SK-N-SH (cell line): ENCODE results near the gene GAB2. TPM values are rescaled to one million over a fixed set of nuclear protein-coding genes. Genes with fewer than 3 reads are reported as not detected.
"Not testable (repeated sequence)": the region's sequence is repeated elsewhere in the genome, so short reads cannot be mapped to it uniquely, and the experiment has no call there.

Experiments
- CTCF ChIA-PET: fragments of 300-600, 350-600 bp; formaldehyde crosslinking; extraction: SDS; loops from one replicate; lab custom pipeline; 2021; lab: Yijun Ruan, JAX
- POLR2A ChIA-PET: fragments of 350-600 bp; sonication (Branson Sonifier 250); formaldehyde crosslinking; extraction: SDS; loops from one replicate; lab custom pipeline; 2020; ENCODE audit warnings: antibody characterized with exemption, inconsistent platforms; lab: Yijun Ruan, JAX
- DNase-seq: peaks from one replicate; pipeline ENCODE4 v3.0.0; 2012
- H2AFZ ChIP-seq: fragments of 200-600 bp; sonication (generic); 2 replicates; pipeline ENCODE4 v1.8.1; 2016; ENCODE audit warnings: antibody characterized with exemption, mild to moderate bottlenecking, low read depth
- H3F3A ChIP-seq: fragments of 200-600 bp; sonication (generic); replicated peaks from 2 replicates; pipeline ENCODE3; 2016; ENCODE audit warnings: antibody characterized with exemption, mild to moderate bottlenecking; ENCODE audit not compliant: insufficient read depth
- H3K27ac ChIP-seq, 2 experiments: fragments of 200-500 bp in 1 of 2; fragments of 200-600 bp in 1 of 2; sonication (Bioruptor generic) in 1 of 2; sonication (generic), shearing (Covaris generic) in 1 of 2; 2 replicates each; pipeline versions ENCODE4 v1.5.1 to v1.6.1; 2014 to 2016; ENCODE audit warnings: low read depth in 2 of 2, inconsistent platforms in 1 of 2, low read length in 1 of 2, mild to moderate bottlenecking in 1 of 2, mixed read lengths in 1 of 2
- H3K27me3 ChIP-seq: fragments of 200-600 bp; sonication (generic), shearing (Covaris generic); 2 replicates; pipeline ENCODE4 v1.6.1; 2016; ENCODE audit warnings: mixed run types; ENCODE audit not compliant: insufficient read depth
- H3K36me3 ChIP-seq, 2 experiments: fragments of 200-500 bp in 1 of 2; fragments of 200-600 bp in 1 of 2; sonication (Bioruptor generic) in 1 of 2; sonication (generic) in 1 of 2; replicated peaks in 1 of 2; 2 replicates each; pipeline versions ENCODE3 to v1.5.1; 2014 to 2016; ENCODE audit warnings: low read length in 1 of 2, mild to moderate bottlenecking in 1 of 2; ENCODE audit not compliant: insufficient read depth in 2 of 2, control insufficient read depth in 1 of 2
- H3K4me1 ChIP-seq, 2 experiments: fragments of 200-500 bp in 1 of 2; fragments of 200-600 bp in 1 of 2; sonication (Bioruptor generic) in 1 of 2; sonication (generic), shearing (Covaris generic) in 1 of 2; 2 replicates each; pipeline versions ENCODE4 v1.5.1 to v1.6.1; 2014 to 2016; ENCODE audit warnings: low read depth in 1 of 2, low read length in 1 of 2, mixed run types in 1 of 2; ENCODE audit not compliant: insufficient read depth in 2 of 2, control insufficient read depth in 1 of 2
- H3K4me2 ChIP-seq: fragments of 200-600 bp; sonication (generic), shearing (Covaris generic); 2 replicates; pipeline ENCODE4 v1.6.1; 2017; ENCODE audit warnings: mixed run types
- H3K4me3 ChIP-seq, 2 experiments: fragments of 200-500 bp in 1 of 2; fragments of 200-600 bp in 1 of 2; sonication (Bioruptor generic) in 1 of 2; sonication (generic), shearing (Covaris generic) in 1 of 2; 2 replicates each; pipeline versions ENCODE4 v1.5.1 to v1.8.1; 2014 to 2016; ENCODE audit warnings: low read depth in 2 of 2, inconsistent platforms in 1 of 2, low read length in 1 of 2, mild to moderate bottlenecking in 1 of 2, mixed read lengths in 1 of 2, moderate library complexity in 1 of 2
- H3K79me2 ChIP-seq: fragments of 200-600 bp; sonication (generic); 2 replicates; pipeline ENCODE4 v1.8.1; 2017; ENCODE audit warnings: mild to moderate bottlenecking; ENCODE audit not compliant: insufficient read depth
- H3K9ac ChIP-seq: fragments of 200-600 bp; sonication (generic); 2 replicates; pipeline ENCODE4 v1.6.1; 2017; ENCODE audit warnings: mixed run types
- H3K9me2 ChIP-seq: fragments of 200-600 bp; sonication (generic); 2 replicates; pipeline ENCODE4 v1.6.1; 2017; ENCODE audit warnings: mixed run types
- H3K9me3 ChIP-seq: fragments of 200-600 bp; sonication (generic); 2 replicates; pipeline ENCODE4 v1.6.1; 2017; ENCODE audit warnings: mixed run types, mild to moderate bottlenecking, moderate library complexity
- H4K20me1 ChIP-seq: fragments of 200-600 bp; sonication (generic); 2 replicates; pipeline ENCODE4 v1.6.1; 2017; ENCODE audit warnings: mild to moderate bottlenecking, mixed run types; ENCODE audit not compliant: insufficient read depth
- CHD2 ChIP-seq: fragments of 150-350 bp; IDR thresholded peaks from 2 replicates; pipeline ENCODE4 v1.6.1; 2018; ENCODE audit warnings: low read length; ENCODE audit not compliant: partially characterized antibody
- FOSL2 ChIP-seq: IDR thresholded peaks from 2 replicates; pipeline ENCODE4 v1.4.0; 2012; ENCODE audit warnings: low read depth, mild to moderate bottlenecking, moderate library complexity, borderline replicate concordance
- GATA2 ChIP-seq: sonication (generic); formaldehyde crosslinking; IDR thresholded peaks from 2 replicates; pipeline ENCODE4 v1.5.0; 2020; ENCODE audit warnings: mild to moderate bottlenecking, missing genetic modification reagents
- TAF1 ChIP-seq: IDR thresholded peaks from 2 replicates; pipeline ENCODE4 v1.6.1; 2012; ENCODE audit warnings: low read depth, mild to moderate bottlenecking, low read length, moderate library complexity, borderline replicate concordance
- WGBS: methylation state at CpG from one replicate; pipeline ENCODE4 v1.1.6; 2017; ENCODE audit warnings: low lambda C conversion rate; 5-methylcytosine and 5-hydroxymethylcytosine counted together
- polyA plus RNA-seq, 3 experiments: library from polyadenylated mRNA; depleted of rRNA; stranded (reverse); fragments of >200 nt; gene quantifications; 2 replicates each; pipeline ENCODE4 v1.2.3, GENCODE V29; 2012
- TF ChIP-seq, protein P1 (sequence below): IDR thresholded peaks from 2 replicates; pipeline ENCODE4; 2012
- TF ChIP-seq, protein P2 (sequence below): fragments of 200-600 bp; sonication (generic); IDR thresholded peaks from 2 replicates; pipeline ENCODE4 v1.6.1; 2017; ENCODE audit warnings: antibody characterized with exemption, mild to moderate bottlenecking, moderate library complexity
- TF ChIP-seq, protein P3 (sequence below): fragments of 150-350 bp; IDR thresholded peaks from 2 replicates; pipeline ENCODE4 v1.6.1; 2017; ENCODE audit warnings: antibody characterized with exemption, low read length, low read depth, borderline replicate concordance

GAB2 gene
- polyA plus RNA-seq, 1 of the 3 experiments (the other 2 are of a cell fraction) = 5.6 TPM

DNA sequence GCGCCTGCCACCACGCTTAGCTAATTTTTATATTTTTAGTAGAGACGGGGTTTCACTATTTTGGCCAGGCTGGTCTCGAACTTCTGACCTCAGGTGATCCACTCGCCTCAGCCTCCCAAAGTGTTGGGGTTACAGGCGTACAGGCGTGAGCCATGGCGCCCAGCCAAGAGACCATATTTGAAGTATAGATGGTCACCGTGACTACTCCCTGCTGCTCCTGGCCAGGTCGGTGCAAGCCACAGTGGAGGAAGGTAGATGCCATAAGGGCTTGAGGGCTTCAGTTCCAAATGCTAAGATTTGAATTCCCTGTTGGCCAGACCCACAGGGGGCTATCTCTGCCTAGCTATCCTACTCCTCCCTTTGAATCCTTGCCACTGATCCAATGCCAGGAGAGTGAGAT is 194.9 kb downstream of the GAB2 start:
- H3K9me3 ChIP-seq, POLR2A ChIA-PET, H3K4me2 ChIP-seq, H3F3A ChIP-seq, H4K20me1 ChIP-seq, H3K4me3 ChIP-seq, H3K4me1 ChIP-seq, H3K9me2 ChIP-seq, DNase-seq, H2AFZ ChIP-seq, H3K27me3 ChIP-seq, H3K27ac ChIP-seq, H3K79me2 ChIP-seq, H3K9ac ChIP-seq: not testable (repeated sequence)
- WGBS = 82% methylated on average over 9 of the region's 10 CpGs
- H3K36me3 ChIP-seq = peaks cover 13 to 79% of the 10 kb centered on the region in 2 experiments
- CTCF ChIA-PET = interaction anchor here (1.0 to 2.3 kb wide), 2 partner anchors 194 to 341 kb away, joined by 3 to 13 read pairs; no protein-coding TSS in a partner anchor

DNA sequence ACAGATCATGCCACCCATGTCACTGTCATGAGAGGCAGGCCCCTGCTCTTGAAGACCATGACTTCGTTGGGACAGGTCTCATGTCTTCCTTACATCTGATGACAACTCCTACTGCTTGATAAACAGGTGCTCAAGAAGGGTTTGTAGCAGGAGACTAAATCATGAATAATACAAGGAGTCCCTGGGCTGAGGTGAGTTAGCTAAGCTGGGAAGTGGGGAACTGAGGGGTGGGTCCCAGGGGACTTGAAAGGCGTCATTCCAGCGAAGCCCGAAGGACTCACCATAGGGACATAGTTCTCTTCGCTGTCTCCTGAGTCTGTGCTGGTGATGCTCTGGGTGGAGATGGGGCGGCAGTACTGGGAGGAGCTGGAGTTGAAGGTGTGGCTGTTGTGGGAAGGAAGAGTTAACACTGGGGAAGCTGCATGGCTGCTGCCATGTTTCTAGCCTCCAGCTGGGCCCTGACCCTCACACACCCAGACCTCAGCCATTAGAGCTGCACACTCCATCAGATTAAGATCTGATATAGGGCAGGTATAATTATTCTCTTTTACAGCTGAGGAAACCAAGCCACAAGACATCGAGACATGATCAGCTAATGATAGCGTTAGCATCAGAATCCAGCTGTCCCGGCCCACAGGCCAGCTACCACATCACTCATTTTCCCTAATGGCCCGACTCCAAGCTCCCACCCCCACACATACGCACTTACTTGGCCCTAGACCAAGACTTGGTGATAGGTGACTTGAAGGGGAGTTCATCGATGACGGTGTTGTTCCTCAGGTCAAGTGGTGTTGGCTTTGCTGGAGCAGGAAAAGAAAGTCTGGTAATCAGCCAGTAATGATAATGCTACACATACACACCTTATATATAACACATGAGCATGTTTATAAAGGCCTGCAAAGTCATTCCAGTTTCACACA is 196.0 kb downstream of the GAB2 start:
- TF ChIP-seq CHD2 (no peak), TAF1 (no peak), GATA2 (CRISPR knock-in tag) (peak; percentile 34), FOSL2 (no peak)
- TF ChIP-seq, protein P1, sequence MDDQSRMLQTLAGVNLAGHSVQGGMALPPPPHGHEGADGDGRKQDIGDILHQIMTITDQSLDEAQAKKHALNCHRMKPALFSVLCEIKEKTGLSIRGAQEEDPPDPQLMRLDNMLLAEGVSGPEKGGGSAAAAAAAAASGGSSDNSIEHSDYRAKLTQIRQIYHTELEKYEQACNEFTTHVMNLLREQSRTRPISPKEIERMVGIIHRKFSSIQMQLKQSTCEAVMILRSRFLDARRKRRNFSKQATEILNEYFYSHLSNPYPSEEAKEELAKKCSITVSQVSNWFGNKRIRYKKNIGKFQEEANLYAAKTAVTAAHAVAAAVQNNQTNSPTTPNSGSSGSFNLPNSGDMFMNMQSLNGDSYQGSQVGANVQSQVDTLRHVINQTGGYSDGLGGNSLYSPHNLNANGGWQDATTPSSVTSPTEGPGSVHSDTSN = no peak
- TF ChIP-seq, protein P2, sequence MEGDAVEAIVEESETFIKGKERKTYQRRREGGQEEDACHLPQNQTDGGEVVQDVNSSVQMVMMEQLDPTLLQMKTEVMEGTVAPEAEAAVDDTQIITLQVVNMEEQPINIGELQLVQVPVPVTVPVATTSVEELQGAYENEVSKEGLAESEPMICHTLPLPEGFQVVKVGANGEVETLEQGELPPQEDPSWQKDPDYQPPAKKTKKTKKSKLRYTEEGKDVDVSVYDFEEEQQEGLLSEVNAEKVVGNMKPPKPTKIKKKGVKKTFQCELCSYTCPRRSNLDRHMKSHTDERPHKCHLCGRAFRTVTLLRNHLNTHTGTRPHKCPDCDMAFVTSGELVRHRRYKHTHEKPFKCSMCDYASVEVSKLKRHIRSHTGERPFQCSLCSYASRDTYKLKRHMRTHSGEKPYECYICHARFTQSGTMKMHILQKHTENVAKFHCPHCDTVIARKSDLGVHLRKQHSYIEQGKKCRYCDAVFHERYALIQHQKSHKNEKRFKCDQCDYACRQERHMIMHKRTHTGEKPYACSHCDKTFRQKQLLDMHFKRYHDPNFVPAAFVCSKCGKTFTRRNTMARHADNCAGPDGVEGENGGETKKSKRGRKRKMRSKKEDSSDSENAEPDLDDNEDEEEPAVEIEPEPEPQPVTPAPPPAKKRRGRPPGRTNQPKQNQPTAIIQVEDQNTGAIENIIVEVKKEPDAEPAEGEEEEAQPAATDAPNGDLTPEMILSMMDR = no peak
- TF ChIP-seq, protein P3, sequence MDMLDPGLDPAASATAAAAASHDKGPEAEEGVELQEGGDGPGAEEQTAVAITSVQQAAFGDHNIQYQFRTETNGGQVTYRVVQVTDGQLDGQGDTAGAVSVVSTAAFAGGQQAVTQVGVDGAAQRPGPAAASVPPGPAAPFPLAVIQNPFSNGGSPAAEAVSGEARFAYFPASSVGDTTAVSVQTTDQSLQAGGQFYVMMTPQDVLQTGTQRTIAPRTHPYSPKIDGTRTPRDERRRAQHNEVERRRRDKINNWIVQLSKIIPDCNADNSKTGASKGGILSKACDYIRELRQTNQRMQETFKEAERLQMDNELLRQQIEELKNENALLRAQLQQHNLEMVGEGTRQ = no peak
- TF ChIP-seq, all 33 proteins: peak for 1
- Histone ChIP-seq H3K4me1 (peaks cover 0 to 7% of the 10 kb centered on the region in 2 experiments; a peak in 1 of 4 replicates), H3K27me3 (no peaks in the 10 kb centered on the region), H3K27ac (no peak overlapping the region; a peak in 1 of 4 replicates), H3K9me3 (no peaks in the 10 kb centered on the region), H3K36me3 (peaks cover 13 to 77% of the 10 kb centered on the region in 2 experiments), H3F3A (no peaks in the 10 kb centered on the region), H3K79me2 (no peaks in the 10 kb centered on the region), H3K4me3 (no peak overlapping the region), H3K9ac (no peak overlapping the region), H4K20me1 (no peaks in the 10 kb centered on the region), H2AFZ (no peak overlapping the region), H3K4me2 (no peak overlapping the region), H3K9me2 (no peaks in the 10 kb centered on the region)
- CTCF ChIA-PET = interaction anchor here (0.8 to 4.0 kb wide), 4 partner anchors 134 to 342 kb away, joined by 3 to 13 read pairs (median 8); no protein-coding TSS in a partner anchor
- 97% methylated on average over 13 of the region's 13 CpGs for WGBS
- no peak for DNase-seq
- POLR2A ChIA-PET = no interaction called here
